Type B pancreatic cell (in vitro differentiated cells): ENCODE data around the gene STIM2. TPM values are rescaled to one million over a fixed set of nuclear protein-coding genes. Genes with fewer than 3 reads are reported as not detected.

Source experiments
- DNase-seq: peaks from one replicate; pipeline ENCODE4 v3.0.0; 2021; ENCODE audit warnings: mixed read lengths; ENCODE audit not compliant: unreplicated experiment; ENCODE audit errors: extremely low spot score
- H3K27ac Mint-ChIP-seq: 2 replicates; pipeline ENCODE4 v1.8.0; 2021; ENCODE audit warnings: mild to moderate bottlenecking, mixed read lengths
- H3K27me3 Mint-ChIP-seq: 2 replicates; pipeline ENCODE4 v1.8.0; 2021; ENCODE audit warnings: mixed read lengths
- H3K36me3 Mint-ChIP-seq: 2 replicates; pipeline ENCODE4 v1.8.0; 2021; ENCODE audit warnings: mixed read lengths
- H3K4me1 Mint-ChIP-seq: one replicate; pipeline ENCODE4 v1.8.0; 2021; ENCODE audit warnings: mixed read lengths; ENCODE audit not compliant: unreplicated experiment
- H3K4me3 Mint-ChIP-seq: 2 replicates; pipeline ENCODE4 v1.8.0; 2021; ENCODE audit warnings: mild to moderate bottlenecking, mixed read lengths
- H3K9me3 Mint-ChIP-seq: 2 replicates; pipeline ENCODE4 v1.8.0; 2021; ENCODE audit warnings: mixed read lengths
- total RNA-seq: library from RNA; stranded (reverse); gene quantifications from 2 replicates; pipeline ENCODE4 v1.2.1, GENCODE V29; 2021; ENCODE audit warnings: low replicate concordance
- TF ChIP-seq, protein P1 (sequence below): fragments of 200-600 bp; sonication (generic); conservative IDR thresholded peaks from 2 replicates; pipeline ENCODE4 v1.5.0; 2021; ENCODE audit warnings: antibody characterized with exemption, mild to moderate bottlenecking

Gene STIM2
- total RNA-seq, 1 donor from 2014 or later = 36.2 TPM

- DNase-seq = peak; percentile 27
- TF ChIP-seq, protein P1, sequence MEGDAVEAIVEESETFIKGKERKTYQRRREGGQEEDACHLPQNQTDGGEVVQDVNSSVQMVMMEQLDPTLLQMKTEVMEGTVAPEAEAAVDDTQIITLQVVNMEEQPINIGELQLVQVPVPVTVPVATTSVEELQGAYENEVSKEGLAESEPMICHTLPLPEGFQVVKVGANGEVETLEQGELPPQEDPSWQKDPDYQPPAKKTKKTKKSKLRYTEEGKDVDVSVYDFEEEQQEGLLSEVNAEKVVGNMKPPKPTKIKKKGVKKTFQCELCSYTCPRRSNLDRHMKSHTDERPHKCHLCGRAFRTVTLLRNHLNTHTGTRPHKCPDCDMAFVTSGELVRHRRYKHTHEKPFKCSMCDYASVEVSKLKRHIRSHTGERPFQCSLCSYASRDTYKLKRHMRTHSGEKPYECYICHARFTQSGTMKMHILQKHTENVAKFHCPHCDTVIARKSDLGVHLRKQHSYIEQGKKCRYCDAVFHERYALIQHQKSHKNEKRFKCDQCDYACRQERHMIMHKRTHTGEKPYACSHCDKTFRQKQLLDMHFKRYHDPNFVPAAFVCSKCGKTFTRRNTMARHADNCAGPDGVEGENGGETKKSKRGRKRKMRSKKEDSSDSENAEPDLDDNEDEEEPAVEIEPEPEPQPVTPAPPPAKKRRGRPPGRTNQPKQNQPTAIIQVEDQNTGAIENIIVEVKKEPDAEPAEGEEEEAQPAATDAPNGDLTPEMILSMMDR = no peak
- no peaks in the 10 kb centered on the region for H3K4me1 Mint-ChIP-seq
- no peak overlapping the region for H3K27ac Mint-ChIP-seq
- no peak overlapping the region for H3K4me3 Mint-ChIP-seq
- H3K9me3 Mint-ChIP-seq = peaks cover 5% of the 10 kb centered on the region
- no peaks in the 10 kb centered on the region for H3K36me3 Mint-ChIP-seq
- no peaks in the 10 kb centered on the region for H3K27me3 Mint-ChIP-seq
Measured at GRCh38 chr4:27068151-27068867, 207.7 kb downstream of the STIM2 start.
